CD4-positive, alpha-beta T cell treated with Interleukin-15 for 4 hours (primary cell): ENCODE measurements around the gene ST6GAL1.

ENCODE experiments used
- DNase-seq: peaks from one replicate; pipeline ENCODE4 v3.0.0-alpha.2; 2020; ENCODE audit warnings: low spot score

Gene ST6GAL1

GRCh38 chr3:187112934-187113793 lies 182.8 kb downstream of the ST6GAL1 start:
- peak; percentile 58 for DNase-seq

GRCh38 chr3:187114511-187114910 lies 184.2 kb downstream of the ST6GAL1 start:
- DNase-seq: no peak

GRCh38 chr3:187120326-187120725 lies 190.0 kb downstream of the ST6GAL1 start:
- no peak for DNase-seq

- DNase-seq: no peak
Measured at GRCh38 chr3:187122261-187122660, 191.9 kb downstream of the ST6GAL1 start.

- DNase-seq: no peak
Measured at GRCh38 chr3:187125319-187126031, 195.1 kb downstream of the ST6GAL1 start.
